GM19023 (cell line): ENCODE results near the gene ALDH4A1.
"Not testable (repeated sequence)": the region's sequence is repeated elsewhere in the genome, so short reads cannot be mapped to it uniquely, and the experiment has no call there.

Experiments used
- ATAC-seq: cut with Tn5 transposase; IDR thresholded peaks from one replicate; pipeline ENCODE4 v1.9.1; 2021; ENCODE audit warnings: mild to moderate bottlenecking, moderate library complexity; ENCODE audit not compliant: unreplicated experiment

Gene ALDH4A1

GRCh38 chr1:18880585-18880984, 21.8 kb downstream of the ALDH4A1 start:
- ATAC-seq: no peak

DNA sequence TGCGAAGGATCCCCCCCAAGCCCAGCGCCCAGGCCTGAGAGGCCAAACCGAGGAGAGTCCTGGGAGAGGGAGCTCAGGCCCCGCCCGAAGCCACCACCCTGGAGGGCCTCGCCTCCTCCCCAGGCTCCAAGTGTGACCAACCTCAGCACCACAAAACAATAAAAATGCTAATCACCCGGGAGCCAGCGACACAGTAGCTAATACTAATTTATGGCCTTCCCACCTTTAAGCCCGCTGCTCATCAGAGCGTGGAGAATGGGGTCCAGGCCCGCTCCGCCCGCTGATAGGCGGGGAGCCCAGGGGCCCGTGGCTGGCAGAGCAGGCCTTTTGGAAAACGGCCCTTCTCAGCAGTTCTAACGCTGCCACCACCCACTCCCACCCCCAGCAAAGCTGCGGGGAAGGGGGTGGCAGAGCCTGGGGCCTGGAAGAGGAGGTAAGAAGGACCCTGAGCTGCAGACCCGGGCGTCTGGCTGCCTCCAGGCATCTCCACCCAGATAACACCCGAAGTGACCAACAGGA, 22.5 kb downstream of the ALDH4A1 start:
- ATAC-seq: no peak

DNA sequence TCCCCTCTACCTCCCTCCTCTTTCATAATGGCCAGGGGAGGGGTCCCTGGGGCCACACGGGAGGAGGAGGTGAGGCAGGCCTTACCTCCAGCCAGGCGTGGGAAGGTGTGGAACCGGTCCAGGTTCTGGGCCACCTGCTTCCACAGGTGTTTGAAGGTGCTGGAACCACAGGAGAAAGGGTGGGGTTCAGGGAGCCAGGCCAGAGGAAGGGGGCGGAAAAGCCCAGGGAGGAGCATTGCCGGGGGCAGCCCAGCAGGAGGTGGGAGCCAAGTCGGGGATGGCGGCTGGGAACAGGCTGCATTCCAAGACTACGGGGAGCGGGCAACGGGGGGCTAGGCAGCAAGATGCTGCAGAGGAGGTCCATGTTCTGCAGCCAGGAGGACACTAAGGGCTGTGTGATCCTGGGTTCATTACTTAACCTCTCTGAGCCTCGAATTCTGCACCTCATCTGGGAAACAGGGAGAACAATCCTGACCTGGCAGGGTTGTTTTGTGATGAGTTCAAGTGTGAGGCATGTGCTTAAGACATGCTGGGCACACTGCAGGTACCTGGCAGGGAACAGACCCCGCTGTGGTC, 23.1 kb downstream of the ALDH4A1 start:
- no peak for ATAC-seq

DNA sequence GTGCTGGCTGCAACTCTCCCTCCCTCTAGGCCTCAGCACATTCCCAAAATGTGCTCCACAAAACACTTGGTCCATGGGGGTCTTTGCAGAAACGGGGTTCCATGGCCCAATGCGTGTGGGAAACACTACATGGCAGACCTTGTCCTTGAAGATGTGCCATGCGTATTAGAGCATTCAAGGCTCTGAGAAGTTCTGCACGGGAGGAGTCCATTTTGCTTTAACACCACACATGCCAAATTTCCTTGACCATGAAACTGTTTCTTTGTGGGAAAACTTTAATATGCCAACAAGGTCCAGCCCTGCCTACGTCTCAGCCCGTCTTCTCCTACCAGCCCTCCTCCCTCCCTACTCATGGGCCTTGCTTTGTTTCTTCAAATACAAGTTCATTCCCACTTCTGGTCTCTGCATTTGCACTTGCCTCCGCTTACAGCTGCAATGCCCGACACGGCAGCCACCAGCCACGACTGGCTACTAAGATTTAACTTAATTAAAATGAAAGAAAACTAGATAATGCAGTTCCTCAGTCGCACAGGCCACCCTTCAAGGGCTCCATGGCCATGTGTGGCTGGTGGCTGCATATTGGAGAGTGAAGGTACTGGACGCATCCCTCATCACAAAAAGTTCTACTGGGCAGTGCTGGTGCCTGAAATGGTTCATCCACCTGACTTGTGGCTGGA, 23.7 kb downstream of the ALDH4A1 start:
- no peak for ATAC-seq

DNA sequence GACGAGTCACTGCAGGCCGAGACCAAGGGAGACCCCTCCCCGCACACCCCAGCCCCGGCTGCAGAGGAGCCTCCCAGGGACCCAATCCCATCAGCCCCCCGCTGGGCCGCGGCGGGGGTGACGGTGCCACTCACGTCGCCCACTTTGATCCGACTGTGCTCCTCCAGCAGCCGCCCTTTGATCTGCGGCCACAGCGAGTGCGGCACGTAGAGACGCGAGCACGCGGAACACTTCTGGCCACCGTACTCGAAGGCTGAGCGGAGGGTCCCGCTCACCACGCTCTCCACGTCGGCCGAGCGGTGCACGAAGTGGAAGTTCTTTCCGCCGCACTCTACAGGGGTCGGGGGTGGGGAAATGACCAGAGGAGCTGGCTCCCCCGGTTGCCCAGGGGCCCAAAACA, 25.1 kb downstream of the ALDH4A1 start:
- ATAC-seq: no peak

- no peak for ATAC-seq
These were observed 26.1 kb downstream of the ALDH4A1 start for GRCh38 chr1:18876210-18876609.

GRCh38 chr1:18875796-18876128, 26.6 kb downstream of the ALDH4A1 start:
- ATAC-seq: no peak

DNA sequence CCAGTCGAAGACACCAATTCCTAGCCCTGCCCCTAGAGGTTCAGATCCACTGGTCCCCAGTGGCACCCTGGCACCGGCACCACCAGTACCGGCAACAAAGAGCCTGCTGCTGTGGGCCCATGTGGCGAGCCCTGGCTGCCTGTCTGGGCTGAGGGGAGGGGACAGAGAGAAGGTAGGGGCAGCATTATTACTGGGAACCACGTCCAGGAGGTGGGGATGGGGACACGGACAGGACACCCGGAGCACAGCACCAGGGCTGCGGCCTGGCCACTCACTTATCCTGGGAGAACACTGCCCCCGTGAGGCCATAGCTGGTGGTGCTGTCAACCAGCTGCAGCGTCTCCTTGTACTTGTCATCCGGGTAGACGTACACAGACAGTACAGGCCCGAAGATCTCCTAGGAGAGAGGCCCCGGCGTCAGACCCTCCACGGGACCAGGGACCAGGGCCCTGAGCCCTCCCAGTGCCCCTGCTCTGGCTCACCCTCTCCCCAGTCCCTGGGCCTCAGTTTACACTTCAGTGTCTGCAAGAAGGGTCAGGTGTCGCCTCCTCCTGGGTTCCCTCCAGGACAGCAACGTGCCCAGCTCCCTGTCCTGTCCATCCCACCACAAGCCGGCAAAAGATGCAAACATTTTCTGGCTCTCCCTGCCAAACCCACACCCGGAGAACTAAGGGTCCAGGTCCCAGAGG, 27.1 kb downstream of the ALDH4A1 start:
- no peak for ATAC-seq

DNA sequence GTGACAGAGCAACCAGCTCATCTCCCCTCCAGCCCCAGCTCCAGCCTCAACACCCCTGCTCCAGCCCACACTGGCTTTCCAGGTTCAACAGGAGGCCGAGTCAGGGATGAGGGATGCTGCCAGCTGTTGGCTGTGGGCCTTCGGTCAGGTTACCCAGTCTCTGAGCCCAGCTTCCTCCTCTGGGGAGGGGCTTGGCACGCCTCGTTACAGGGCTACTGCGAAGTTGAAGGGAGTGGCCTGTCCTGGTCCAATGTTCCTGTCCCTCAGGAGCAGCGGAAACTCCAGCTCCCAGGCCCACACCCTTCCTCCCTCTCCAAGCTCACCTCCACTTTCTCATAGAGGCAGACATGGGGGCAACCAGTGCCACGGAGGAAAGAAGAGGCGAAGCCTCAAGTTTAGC, 27.8 kb downstream of the ALDH4A1 start:
- no peak for ATAC-seq

- ATAC-seq: no peak
These were observed 28.3 kb downstream of the ALDH4A1 start for GRCh38 chr1:18874036-18874435.

- no peak for ATAC-seq
These were observed 30.2 kb downstream of the ALDH4A1 start for GRCh38 chr1:18872071-18872611.

GRCh38 chr1:18871401-18872070, 30.8 kb downstream of the ALDH4A1 start:
- no peak for ATAC-seq

- no peak for ATAC-seq
These were observed 31.4 kb downstream of the ALDH4A1 start for GRCh38 chr1:18870957-18871356.

- ATAC-seq: not testable (repeated sequence)
These were observed 31.8 kb downstream of the ALDH4A1 start for GRCh38 chr1:18870595-18870865.

GRCh38 chr1:18869847-18870594, 32.3 kb downstream of the ALDH4A1 start:
- ATAC-seq: no peak

GRCh38 chr1:18868801-18869424, 33.4 kb downstream of the ALDH4A1 start:
- ATAC-seq: no peak

DNA sequence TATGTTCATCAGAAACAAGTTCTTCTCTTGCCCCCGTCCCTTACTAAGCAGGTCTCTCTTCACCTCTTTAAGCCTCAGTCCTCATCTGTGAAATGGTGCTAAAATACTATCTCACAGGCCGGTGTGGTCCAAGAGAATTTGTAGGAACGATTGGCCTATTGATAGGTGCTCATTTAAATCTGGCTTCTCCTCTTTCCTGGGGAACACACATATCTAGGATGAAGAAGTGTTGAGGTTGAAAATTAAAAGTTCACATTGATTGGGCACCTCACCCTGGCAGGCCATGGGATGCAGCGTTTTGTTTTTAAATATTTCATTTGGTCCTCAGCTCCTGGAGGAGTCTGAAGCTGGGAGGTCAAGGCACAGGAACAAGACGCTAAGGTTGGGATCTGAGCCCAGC, 34.0 kb downstream of the ALDH4A1 start:
- ATAC-seq: no peak

- ATAC-seq: no peak
These were observed 35.5 kb downstream of the ALDH4A1 start for GRCh38 chr1:18866846-18867245.

DNA sequence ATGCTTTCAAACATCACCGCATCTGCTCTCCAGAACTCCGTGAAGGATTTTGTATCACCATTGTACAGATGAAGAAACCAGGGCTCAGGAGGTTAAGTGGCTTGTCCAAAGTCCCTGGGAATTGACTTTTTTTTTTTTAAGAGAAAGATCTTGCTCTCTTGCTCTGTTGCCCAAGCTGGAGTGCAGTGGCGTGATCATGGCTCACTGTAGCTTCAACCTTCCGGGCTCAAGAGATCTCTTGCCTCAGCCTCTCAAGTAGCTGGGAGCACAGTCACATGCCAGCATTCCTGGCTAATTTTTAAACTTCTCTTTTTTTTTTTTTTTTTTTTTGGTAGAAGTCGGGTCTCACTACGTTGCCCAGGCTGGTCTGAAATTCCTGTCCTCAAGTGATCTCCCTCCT, 36.0 kb downstream of the ALDH4A1 start:
- ATAC-seq: no peak

- no peak for ATAC-seq
These were observed 37.2 kb downstream of the ALDH4A1 start for GRCh38 chr1:18865176-18865575.

- no peak for ATAC-seq
These were observed 40.8 kb downstream of the ALDH4A1 start for GRCh38 chr1:18861590-18861989.
